GM18867 (cell line): ENCODE data around the gene CCDC3.

Source experiments
- ATAC-seq: cut with Tn5 transposase; IDR thresholded peaks from one replicate; pipeline ENCODE4 v1.9.1; 2021; ENCODE audit warnings: mild to moderate bottlenecking, moderate library complexity; ENCODE audit not compliant: unreplicated experiment

CCDC3 gene

GRCh38 chr10:12927896-12928295 lies 73.6 kb downstream of the CCDC3 start:
- no peak for ATAC-seq

GRCh38 chr10:12925845-12926244 lies 75.7 kb downstream of the CCDC3 start:
- no peak for ATAC-seq

- ATAC-seq: no peak
These were observed 76.6 kb downstream of the CCDC3 start for GRCh38 chr10:12924911-12925310.

- ATAC-seq: no peak
These were observed 79.2 kb downstream of the CCDC3 start for GRCh38 chr10:12922117-12922900.

- no peak for ATAC-seq
These were observed 80.3 kb downstream of the CCDC3 start for GRCh38 chr10:12921163-12921562.

GRCh38 chr10:12919574-12919973 lies 81.9 kb downstream of the CCDC3 start:
- ATAC-seq: no peak

GRCh38 chr10:12916587-12916986 lies 84.9 kb downstream of the CCDC3 start:
- no peak for ATAC-seq

GRCh38 chr10:12915637-12916168 lies 85.8 kb downstream of the CCDC3 start:
- ATAC-seq: no peak

GRCh38 chr10:12914111-12914510 lies 87.4 kb downstream of the CCDC3 start:
- ATAC-seq: no peak

GRCh38 chr10:12911795-12912194 lies 89.7 kb downstream of the CCDC3 start:
- no peak for ATAC-seq

- no peak for ATAC-seq
These were observed 90.7 kb downstream of the CCDC3 start for GRCh38 chr10:12910835-12911234.

GRCh38 chr10:12909836-12910185 lies 91.7 kb downstream of the CCDC3 start:
- ATAC-seq: no peak

GRCh38 chr10:12909182-12909835 lies 92.2 kb downstream of the CCDC3 start:
- ATAC-seq: no peak

- ATAC-seq: no peak
These were observed 92.7 kb downstream of the CCDC3 start for GRCh38 chr10:12908773-12909172.

- ATAC-seq: no peak
These were observed 93.9 kb downstream of the CCDC3 start for GRCh38 chr10:12907656-12908055.

GRCh38 chr10:12906051-12906541 lies 95.4 kb downstream of the CCDC3 start:
- no peak for ATAC-seq

- no peak for ATAC-seq
These were observed 96.4 kb downstream of the CCDC3 start for GRCh38 chr10:12905067-12905466.

- no peak for ATAC-seq
These were observed 98.6 kb downstream of the CCDC3 start for GRCh38 chr10:12902851-12903358.

GRCh38 chr10:12902135-12902572 lies 99.4 kb downstream of the CCDC3 start:
- ATAC-seq: no peak

- ATAC-seq: no peak
These were observed 102.0 kb downstream of the CCDC3 start for GRCh38 chr10:12899546-12899945.

GRCh38 chr10:12898271-12898670 lies 103.2 kb downstream of the CCDC3 start:
- no peak for ATAC-seq

GRCh38 chr10:12897278-12897677 lies 104.2 kb downstream of the CCDC3 start:
- ATAC-seq: no peak
